GM12878 (cell line): ENCODE data around the gene ADNP2.

Experiments
- BACH1 ChIP-seq: fragments of 450-650 bp; IDR thresholded peaks from 2 replicates; pipeline ENCODE4 v1.6.1; 2017; ENCODE audit warnings: mild to moderate bottlenecking, borderline replicate concordance
- CHD4 ChIP-seq: fragments of 200-600 bp; sonication (generic); IDR thresholded peaks from 2 replicates; pipeline ENCODE4 v1.6.1; 2016; ENCODE audit warnings: mild to moderate bottlenecking
- CTCF ChIP-seq, 3 experiments: IDR thresholded peaks in 2 of 3; conservative IDR thresholded peaks in 1 of 3; 2 replicates each; pipeline ENCODE4 v1.5.1; 2011; ENCODE audit warnings: low read depth in 3 of 3, low read length in 3 of 3, mild to moderate bottlenecking in 3 of 3, control low read depth in 2 of 3, moderate library complexity in 2 of 3, inconsistent platforms in 1 of 3, mixed read lengths in 1 of 3; ENCODE audit not compliant: control insufficient read depth in 2 of 3, insufficient read depth in 1 of 3; ENCODE audit errors: extremely low read depth in 1 of 3
- EP300 ChIP-seq, 2 experiments: fragments of 150-350 bp in 1 of 2; IDR thresholded peaks; 2 replicates each; pipeline ENCODE4 v1.6.1; 2011 to 2012; ENCODE audit warnings: low read depth in 2 of 2, low read length in 2 of 2, borderline replicate concordance in 1 of 2, improper control_type of control experiment in 1 of 2, inconsistent platforms in 1 of 2; ENCODE audit not compliant: control insufficient read depth in 1 of 2
- JUND ChIP-seq: IDR thresholded peaks from 2 replicates; pipeline ENCODE4 v1.6.1; 2012; ENCODE audit warnings: low read depth, mild to moderate bottlenecking, low read length, improper control_type of control experiment, moderate library complexity
- PML ChIP-seq: IDR thresholded peaks from 2 replicates; pipeline ENCODE4 v1.6.1; 2012; ENCODE audit warnings: low read length, inconsistent platforms
- POLR2A ChIP-seq: IDR thresholded peaks from 2 replicates; pipeline ENCODE4 v1.6.1; 2011; ENCODE audit warnings: low read depth, mild to moderate bottlenecking, low read length
- RELA ChIP-seq: fragments of 450-650 bp; IDR thresholded peaks from 2 replicates; pipeline ENCODE4 v1.8.0; 2014; ENCODE audit warnings: borderline replicate concordance; ENCODE audit not compliant: partially characterized antibody
- REST ChIP-seq: IDR thresholded peaks from 2 replicates; pipeline ENCODE4 v1.6.1; 2012; ENCODE audit warnings: mild to moderate bottlenecking, low read depth, low read length
- TAF1 ChIP-seq: IDR thresholded peaks from 2 replicates; pipeline ENCODE4 v1.6.1; 2011; ENCODE audit warnings: mild to moderate bottlenecking, low read depth, low read length, borderline replicate concordance
- ZNF274 ChIP-seq: IDR thresholded peaks from one replicate; pipeline ENCODE4 v1.8.0; 2011; ENCODE audit not compliant: insufficient read length, insufficient read depth
- TF ChIP-seq, protein P1 (sequence below): IDR thresholded peaks from 2 replicates; pipeline ENCODE4 v1.6.1; 2012; ENCODE audit warnings: low read depth, low read length, improper control_type of control experiment

GRCh38 chr18:80161781-80162417 is 52.8 kb downstream of the ADNP2 start:
- TF ChIP-seq REST (no peak), CTCF (IDR thresholded peaks at IDR 0.05 in 2 of 3, conservative IDR thresholded peaks at IDR 0.05 in 1 of 3; ENCODE audit: control insufficient read depth in 2 of 3, extremely low read depth in 1 of 3, insufficient read depth in 1 of 3, low read depth in 3 of 3, low read length in 3 of 3) (no peak), CHD4 (no peak), PML (no peak), TAF1 (no peak), ZNF274 (no peak), POLR2A (no peak), JUND (no peak), EP300 (IDR thresholded peaks at IDR 0.05; ENCODE audit: borderline replicate concordance in 1 of 2, control insufficient read depth in 1 of 2, low read depth in 2 of 2, low read length in 2 of 2) (no peak), BACH1 (no peak), RELA (no peak)
- TF ChIP-seq, protein P1, sequence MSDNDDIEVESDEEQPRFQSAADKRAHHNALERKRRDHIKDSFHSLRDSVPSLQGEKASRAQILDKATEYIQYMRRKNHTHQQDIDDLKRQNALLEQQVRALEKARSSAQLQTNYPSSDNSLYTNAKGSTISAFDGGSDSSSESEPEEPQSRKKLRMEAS, result no peak
